Measurements from ENCODE around the gene B3GNT4.
A peak's percentile ranks its signal among the peaks of the same experiment; 100 is the strongest.
"Not testable (repeated sequence)": the region's sequence is repeated elsewhere in the genome, so short reads cannot be mapped to it uniquely, and the experiment has no call there.

B3GNT4 gene

GRCh38 chr12:122189626-122190475, 13.7 kb upstream of the B3GNT4 start:
- DNase-seq = no peak

GRCh38 chr12:122190842-122191668, 12.5 kb upstream of the B3GNT4 start:
- DNase-seq = peak; percentile 53 to 65

GRCh38 chr12:122192441-122192840, 11.1 kb upstream of the B3GNT4 start:
- DNase-seq = no peak

GRCh38 chr12:122194804-122195203, 8.7 kb upstream of the B3GNT4 start:
- no peak for DNase-seq

GRCh38 chr12:122195405-122195804, 8.1 kb upstream of the B3GNT4 start:
- DNase-seq = no peak

- DNase-seq = no peak
Measured at GRCh38 chr12:122197612-122197966, 5.9 kb upstream of the B3GNT4 start.

- DNase-seq = no peak
Measured at GRCh38 chr12:122199484-122200355, 3.8 kb upstream of the B3GNT4 start.

GRCh38 chr12:122200541-122201175, 2.9 kb upstream of the B3GNT4 start:
- no peak for DNase-seq

GRCh38 chr12:122201381-122201780, 2.1 kb upstream of the B3GNT4 start:
- DNase-seq = no peak

GRCh38 chr12:122202017-122202416, 1.5 kb upstream of the B3GNT4 start:
- DNase-seq = no peak

- DNase-seq = not testable (repeated sequence)
Measured at GRCh38 chr12:122202811-122203210, 698 bp upstream of the B3GNT4 start.

GRCh38 chr12:122204167-122205052, 901 bp downstream of the B3GNT4 start:
- DNase-seq = peak in 1 of 2 experiments; percentile 19

- DNase-seq = no peak
Measured at GRCh38 chr12:122205053-122205925, 1.8 kb downstream of the B3GNT4 start.

- no peak for DNase-seq
Measured at GRCh38 chr12:122206111-122206881, 2.8 kb downstream of the B3GNT4 start.

GRCh38 chr12:122206976-122207375, 3.5 kb downstream of the B3GNT4 start:
- DNase-seq = no peak

GRCh38 chr12:122207391-122207790, 3.9 kb downstream of the B3GNT4 start:
- no peak for DNase-seq

GRCh38 chr12:122208073-122208820, 4.7 kb downstream of the B3GNT4 start:
- no peak for DNase-seq

- DNase-seq = no peak
Measured at GRCh38 chr12:122215771-122216170, 12.3 kb downstream of the B3GNT4 start.

- no peak for DNase-seq
Measured at GRCh38 chr12:122216445-122216844, 12.9 kb downstream of the B3GNT4 start.
